HG02885 (cell line): ENCODE data around the gene MRPL17.

Experiments used
- ATAC-seq: cut with Tn5 transposase; IDR thresholded peaks from one replicate; pipeline ENCODE4 v1.9.1; 2021; ENCODE audit warnings: mild to moderate bottlenecking; ENCODE audit not compliant: unreplicated experiment, poor library complexity

The MRPL17 gene

GRCh38 chr11:6655790-6656583, 27.2 kb downstream of the MRPL17 start, which contains the start of gene DCHS1:
DCHS1 (minus strand) TSS chr11:6655809; CDS start chr11:6641613, 14,196 bp downstream.
- no peak for ATAC-seq

DNA sequence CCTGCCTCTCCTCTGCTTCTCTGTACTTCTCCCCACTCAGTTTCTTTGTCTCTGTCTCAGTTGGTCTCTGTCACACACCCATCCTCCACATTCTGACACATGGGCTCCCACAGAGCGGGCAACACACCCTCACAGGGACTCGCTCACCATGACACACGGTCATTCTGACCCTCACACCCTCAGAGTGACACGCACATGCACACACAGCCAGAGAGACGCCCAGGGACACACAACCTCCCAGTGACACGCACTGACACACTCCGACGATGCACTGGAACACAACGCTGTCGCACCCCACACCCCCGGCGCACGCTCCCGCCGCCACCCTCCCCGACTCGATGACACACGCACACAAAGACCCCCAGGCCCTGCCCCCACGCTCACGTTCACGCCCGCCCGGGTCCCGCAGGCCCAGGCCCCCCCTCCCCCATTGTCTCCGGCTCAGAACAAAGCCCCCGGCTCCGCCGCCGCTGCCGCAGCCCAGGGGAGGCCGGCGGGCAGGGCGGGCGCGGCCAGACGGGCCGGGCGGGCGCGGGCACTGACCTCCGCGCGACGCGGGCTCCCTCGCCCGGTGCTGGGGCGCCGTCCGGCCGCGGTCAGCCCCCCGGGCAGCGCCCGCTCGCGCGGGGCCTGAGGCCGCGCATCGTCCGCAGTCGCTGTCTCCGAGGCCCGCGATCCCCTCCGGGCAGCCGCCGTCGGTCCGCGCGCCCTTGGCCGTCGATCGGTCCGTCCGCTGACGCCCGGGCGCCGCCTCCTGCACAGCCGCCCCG, 27.9 kb downstream of the MRPL17 start:
- ATAC-seq = no peak

GRCh38 chr11:6654281-6655019, 28.7 kb downstream of the MRPL17 start:
- ATAC-seq = no peak

DNA sequence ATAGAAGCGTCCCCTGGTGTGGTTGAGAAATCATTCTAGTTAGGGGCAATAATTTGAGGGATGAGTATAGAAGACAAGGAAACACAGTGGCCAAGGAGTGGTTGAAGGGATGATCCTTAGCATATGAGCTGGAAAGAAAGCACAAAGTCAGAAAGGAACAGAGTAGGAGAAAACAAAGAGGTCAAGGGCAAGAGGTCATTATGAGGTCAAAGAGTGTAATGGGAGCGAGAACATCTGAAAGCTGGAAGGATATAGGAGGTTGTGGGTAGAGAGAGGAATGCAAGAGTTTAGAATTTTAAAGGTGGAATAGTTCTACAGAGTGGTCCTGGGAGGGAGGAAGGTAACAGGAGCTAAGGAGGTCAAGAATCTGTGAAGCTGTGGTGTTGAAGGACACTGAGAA, 29.5 kb downstream of the MRPL17 start:
- ATAC-seq = no peak

DNA sequence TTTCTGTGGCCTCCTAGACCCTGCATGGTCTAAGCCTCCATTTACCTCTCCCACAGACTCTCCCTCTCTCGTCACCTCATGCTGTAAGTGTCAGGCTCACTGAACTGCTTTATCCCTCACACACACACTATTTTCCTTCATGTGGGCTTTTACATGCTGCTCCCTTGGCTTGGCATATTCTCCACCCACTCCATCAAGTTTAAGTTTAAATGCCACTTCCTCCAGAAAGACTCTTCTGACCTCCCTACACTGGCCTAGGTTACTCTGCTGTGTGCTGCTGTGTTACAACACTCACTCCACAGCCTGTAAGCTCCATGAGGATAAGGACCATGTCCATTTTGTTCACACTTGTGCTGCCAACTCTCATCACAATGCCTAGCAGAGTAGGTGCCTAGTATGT, 30.0 kb downstream of the MRPL17 start:
- no peak for ATAC-seq

- no peak for ATAC-seq
Observed at GRCh38 chr11:6652182-6652581, 31.0 kb downstream of the MRPL17 start.

DNA sequence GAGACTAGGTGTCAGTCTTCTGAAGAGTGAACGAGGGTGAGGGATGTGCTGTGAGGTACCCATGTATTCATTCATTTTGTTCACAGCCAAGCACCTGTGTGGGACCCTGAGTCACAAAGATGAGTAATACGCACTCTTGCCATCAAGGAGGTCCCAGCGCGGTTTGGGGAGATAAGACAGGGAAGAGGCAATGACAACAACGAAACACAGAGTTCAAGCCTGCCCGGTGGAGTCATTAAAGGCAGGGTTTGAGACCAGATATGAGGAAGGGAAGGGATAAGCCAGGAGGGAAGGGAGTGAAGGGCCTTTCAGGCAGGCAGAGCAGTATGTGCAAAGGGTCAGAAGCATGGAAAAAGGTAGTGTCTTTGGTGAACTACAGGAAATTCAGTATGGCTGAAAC, 32.2 kb downstream of the MRPL17 start:
- no peak for ATAC-seq

DNA sequence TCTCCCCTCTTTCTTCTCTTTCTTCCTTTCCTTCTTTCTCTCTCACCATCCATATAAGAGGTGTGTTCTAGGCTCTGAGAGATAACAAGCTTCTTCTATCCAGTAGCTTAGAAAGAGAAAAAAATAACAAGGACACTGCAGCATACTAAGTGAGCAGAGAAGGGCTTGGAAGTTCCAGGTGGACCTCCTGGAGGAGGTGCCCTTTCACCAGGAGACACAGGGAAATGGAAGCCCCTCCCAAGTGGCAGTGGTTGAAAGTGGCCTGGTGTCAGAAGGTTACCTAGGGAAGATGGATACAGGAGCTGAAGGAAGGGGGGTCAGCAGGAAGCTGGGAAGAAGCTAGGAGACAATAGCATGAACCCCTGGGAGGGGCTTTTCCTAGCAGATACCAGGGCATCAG, 33.0 kb downstream of the MRPL17 start:
- no peak for ATAC-seq

- ATAC-seq = no peak
Observed at GRCh38 chr11:6648501-6648900, 34.6 kb downstream of the MRPL17 start.

DNA sequence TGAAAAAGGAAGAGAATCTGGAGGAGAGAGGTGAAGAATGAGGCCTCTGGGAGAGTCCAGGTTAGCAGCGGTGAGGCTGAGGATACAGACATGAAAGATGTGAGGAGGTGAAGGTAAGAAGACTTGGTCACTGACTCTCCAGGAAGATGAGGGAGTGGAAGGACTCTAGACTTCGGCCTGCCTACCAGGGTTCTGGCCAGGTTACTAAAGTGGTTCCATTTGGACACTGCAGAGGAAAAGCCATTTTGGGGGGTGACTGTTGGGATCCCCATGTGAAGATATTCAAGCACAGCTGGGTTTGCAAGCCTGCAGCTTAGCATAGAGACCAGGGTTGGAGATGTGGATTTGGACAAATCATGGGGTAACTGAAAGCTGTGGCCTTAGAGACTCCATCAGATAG, 35.3 kb downstream of the MRPL17 start:
- ATAC-seq = no peak

DNA sequence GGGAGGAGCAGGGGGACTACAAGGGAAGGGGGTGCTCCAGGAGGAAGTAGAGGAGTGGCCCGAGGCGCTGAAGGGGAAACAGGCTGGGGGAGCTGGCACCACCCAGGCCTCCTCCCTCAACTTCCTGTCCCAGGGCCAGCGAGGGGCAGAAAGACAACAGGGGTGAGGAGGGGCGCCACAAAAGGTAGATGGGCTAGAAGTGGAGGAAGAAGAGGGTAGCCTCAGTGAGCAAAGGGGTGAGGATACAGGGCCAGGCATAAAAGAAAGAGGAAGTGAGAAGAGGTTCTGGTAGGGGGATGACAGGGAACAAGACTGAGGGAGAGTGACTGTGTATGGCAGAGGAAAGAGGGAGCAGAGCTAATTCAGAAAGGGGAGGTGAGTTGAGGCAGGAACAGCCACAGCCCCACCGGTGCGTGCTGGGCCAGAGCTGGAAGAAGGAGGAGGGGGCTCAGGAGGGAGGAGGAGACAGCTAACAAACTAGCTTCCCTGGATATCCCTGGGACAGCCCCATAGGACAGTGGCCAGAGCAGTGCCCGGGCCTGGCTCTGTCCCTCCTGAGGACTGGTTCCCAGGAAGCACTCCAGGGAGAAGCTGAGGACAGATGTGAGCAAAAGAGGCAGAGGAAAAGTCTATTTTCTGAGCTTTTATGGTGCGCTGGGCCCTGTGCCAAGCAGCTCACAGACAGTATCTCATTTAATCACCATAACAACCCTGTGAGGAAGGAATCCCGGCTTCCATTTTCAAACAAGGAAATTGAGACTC, 36.0 kb downstream of the MRPL17 start:
- ATAC-seq = peak; percentile 94

- ATAC-seq = no peak
Observed at GRCh38 chr11:6646576-6646917, 36.6 kb downstream of the MRPL17 start.

DNA sequence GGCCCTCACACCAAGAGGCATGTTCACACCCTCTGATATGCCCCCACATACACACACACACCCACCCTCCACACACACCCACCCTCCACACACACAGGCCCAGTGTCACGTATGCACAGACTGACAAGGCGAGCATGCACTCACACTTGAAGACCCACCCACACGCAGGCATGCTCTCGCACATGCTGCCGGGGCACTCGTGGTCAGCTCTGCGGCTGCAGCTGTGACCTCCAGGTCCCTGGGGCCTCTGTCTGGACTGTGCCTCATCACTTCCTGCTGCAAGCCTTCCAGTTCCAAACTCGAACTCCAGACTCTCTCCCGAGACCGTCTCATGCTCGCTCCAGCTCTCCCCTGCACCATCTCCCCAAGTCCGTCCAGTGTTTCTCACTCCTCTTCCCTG, 37.1 kb downstream of the MRPL17 start:
- ATAC-seq = peak; percentile 55

- ATAC-seq = no peak
Observed at GRCh38 chr11:6642957-6643356, 40.2 kb downstream of the MRPL17 start.

DNA sequence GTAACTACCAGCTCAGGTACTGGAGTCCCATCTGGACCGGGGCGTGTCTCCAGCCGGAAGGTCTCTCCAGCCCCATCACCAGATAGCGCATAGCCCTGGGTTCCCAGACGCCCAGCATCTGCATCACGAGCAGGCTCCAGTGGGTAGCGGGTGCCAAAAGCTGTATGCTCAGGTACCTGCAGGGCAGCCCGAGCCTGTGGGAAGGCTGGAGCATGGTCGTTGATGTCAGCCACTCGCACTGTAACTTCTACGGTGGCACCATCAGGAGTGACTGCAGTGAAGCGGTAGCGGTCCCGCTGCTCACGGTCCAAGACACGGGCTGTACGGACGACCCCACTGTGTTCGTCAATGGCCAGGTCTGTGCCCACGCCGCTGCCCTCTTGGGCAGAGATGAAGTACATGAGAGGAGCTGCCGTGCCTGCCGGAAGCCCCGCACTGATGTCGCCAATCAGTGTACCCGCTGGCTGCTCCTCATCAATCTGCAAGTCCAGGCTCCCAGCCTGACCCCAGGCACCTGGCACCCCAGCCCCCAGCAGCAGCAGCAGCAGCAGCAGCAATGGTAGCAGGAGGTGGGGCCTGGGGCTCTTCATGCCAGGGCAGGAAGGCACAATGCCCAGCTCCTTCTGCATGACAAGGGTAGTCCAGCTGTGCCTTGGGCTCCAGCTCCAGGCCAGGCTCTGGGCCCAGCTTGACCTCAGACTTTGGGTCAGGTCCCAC, 42.0 kb downstream of the MRPL17 start:
- ATAC-seq = no peak

DNA sequence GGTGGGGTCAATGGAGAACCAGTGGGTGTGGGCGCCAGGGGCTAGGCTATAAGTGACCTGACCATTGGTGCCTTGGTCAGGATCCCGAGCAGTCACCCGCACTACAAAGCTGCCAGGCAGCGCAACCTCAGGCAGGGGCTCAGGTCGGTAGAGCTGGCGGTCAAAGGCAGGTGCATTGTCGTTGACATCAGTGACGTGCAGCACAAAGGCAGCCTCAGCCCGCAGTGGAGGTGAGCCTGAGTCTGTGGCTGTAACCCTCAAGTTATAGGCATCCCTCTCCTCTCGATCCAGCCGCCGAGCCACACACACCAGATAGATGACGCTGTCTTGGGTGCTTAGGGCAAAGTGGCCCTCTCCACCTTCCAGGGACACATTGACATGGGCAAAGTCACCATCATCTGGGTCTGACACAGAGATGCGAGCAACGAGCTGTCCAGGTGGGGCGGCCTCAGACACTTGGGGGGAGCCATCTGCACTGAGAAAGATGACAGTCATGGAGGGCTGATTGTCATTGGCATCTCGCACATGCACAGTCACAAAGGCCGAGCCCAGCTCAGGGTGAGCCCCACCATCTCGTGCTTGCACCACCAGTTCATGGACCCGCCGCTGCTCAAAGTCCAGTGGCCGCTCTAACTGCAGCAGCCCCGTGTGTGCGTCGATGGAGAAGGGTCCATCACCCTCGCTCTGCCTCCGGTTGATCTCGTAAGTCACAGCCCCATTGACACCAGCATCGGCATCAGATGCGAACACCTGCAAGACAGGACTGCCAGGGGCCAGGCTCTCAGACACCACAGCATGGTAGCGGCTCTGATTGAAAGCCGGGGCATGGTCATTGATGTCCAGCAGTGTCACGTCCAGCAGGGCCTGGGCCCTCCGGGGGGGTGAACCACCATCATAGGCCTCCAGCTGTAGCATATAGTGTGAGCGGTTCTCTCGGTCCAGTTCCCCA, 42.8 kb downstream of the MRPL17 start:
- no peak for ATAC-seq

GRCh38 chr11:6638429-6638828, 44.7 kb downstream of the MRPL17 start:
- ATAC-seq = no peak

GRCh38 chr11:6637871-6638270, 45.3 kb downstream of the MRPL17 start:
- ATAC-seq = no peak

DNA sequence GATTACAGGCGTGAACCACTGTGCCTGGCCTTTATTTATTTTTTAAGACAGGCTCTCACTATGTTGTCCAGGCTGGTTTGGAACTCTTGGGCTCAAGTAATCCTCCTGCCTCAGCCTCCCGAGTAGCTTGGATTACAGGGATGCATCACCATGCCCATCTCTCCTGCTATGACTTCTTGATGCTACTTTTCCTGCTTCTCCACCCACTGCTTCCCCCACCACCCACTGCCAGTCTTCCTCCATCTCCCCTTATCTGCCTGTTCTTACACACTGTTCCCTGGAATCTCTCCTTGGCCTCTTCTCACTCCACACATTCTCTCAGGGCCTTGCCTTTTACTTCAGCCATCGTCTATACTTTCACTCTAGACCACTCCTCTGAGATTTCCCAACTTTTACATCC, 46.7 kb downstream of the MRPL17 start:
- ATAC-seq = no peak
